GM23248 (cell line): ENCODE results near the gene LBHD2.

ENCODE experiments used
- EZH2 ChIP-seq: fragments of 200-600 bp; sonication (generic); IDR thresholded peaks from 2 replicates; pipeline ENCODE4 v1.6.1; 2018; ENCODE audit warnings: antibody characterized with exemption, mild to moderate bottlenecking; ENCODE audit not compliant: insufficient read depth, poor library complexity, severe bottlenecking
- EZH2phosphoT487 ChIP-seq: fragments of 200-600 bp; sonication (generic); IDR thresholded peaks from 2 replicates; pipeline ENCODE4 v1.6.1; 2018; ENCODE audit warnings: antibody characterized with exemption, moderate library complexity, mild to moderate bottlenecking, low read depth; ENCODE audit not compliant: insufficient read depth

DNA sequence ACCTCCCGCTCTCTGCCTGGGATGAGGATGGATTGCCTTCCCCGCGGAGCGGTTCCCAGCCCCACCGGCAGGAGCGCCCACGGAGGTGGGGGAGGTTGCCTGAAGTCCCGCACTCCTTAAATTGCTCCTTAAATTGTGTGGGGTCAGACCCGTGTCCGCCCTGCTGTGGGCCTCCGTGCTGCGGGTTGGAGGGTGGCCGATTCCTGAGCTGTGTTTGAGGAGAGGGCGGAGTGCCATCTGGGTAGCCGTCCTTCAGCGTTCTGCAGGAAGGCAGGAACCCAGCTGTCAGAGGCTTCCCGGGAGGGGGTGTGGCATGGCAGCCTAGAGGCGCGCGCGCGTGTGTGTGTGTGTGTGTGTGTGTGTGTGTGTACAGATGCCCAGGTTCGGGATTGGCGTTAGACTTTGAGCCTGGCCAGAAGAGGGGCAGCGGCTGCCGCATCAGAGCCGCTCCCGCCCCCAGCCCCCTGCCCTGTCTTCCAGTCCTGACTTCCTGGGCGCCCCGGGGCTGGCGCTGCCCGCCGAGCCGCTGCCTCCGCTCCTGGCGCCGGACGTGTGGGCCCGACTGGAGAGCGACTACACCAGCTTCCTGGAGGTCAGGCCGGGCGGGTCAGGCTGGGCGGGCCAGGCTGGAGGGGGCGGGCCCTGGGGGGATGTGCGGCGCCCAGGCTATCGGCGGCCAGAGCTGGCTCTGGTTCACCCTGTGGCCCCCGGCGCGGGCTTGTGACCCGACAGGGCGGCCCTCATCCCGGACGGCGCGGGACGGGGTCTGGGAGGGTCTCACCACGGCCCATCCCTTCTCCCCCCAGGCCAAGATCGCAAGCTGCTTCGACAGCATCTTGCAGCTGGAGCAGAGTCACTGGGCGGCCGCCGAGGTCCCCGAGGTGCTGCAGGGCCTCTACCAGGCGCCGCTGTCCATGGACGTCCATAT lies 19.7 kb downstream of the LBHD2 start:
- no peak for TF ChIP-seq EZH2
- no peak for TF ChIP-seq EZH2phosphoT487
